GM18517 (cell line): ENCODE data around the gene KREMEN1.

Experiments used
- ATAC-seq: cut with Tn5 transposase; IDR thresholded peaks from one replicate; pipeline ENCODE4 v1.9.1; 2021; ENCODE audit warnings: mild to moderate bottlenecking, moderate library complexity; ENCODE audit not compliant: unreplicated experiment

KREMEN1 gene

GRCh38 chr22:29126670-29127395, 54.0 kb downstream of the KREMEN1 start:
- ATAC-seq: no peak

DNA sequence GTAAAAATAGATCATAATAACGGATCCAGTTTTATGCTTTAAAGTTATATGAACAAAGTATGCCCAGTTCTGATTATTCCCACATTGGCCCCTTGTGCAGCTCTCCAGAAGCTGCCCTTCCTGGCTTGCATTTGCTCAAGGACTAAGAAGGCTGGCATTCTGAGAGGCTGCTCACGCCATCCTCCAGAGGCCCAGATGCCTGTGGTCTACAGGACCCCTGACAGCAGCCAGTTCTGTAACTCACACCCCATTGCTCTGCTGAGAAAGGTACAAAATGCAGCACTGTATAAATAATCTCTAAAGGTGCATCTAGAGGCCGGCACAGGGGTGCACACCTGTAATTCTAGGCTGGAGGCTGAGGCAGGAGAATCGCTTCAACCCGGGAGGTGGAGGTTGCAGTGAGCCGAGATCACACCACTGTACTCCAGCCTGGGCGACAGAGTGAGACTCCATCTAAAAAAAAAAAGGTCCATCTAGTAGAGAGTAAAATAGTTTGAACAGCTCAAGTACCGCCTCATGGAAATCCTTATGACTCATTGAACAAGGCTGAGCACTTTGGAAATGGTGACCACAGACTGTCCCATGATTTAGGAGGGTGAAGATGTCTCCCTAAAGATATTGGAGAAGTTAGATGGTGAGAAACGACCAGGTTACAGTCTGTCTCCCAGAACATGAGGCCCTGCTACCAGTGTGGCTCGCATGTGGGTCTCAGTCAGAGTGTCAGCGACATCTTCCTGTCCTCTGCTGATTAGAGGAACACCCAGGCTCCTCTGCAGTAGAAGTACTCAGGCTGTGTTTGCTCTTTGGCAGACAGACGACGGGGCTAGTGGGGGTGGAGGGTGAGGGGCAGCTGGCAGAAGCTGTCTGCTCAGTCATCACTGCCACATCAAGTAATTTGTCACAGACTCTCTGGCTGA, 56.3 kb downstream of the KREMEN1 start:
- no peak for ATAC-seq

DNA sequence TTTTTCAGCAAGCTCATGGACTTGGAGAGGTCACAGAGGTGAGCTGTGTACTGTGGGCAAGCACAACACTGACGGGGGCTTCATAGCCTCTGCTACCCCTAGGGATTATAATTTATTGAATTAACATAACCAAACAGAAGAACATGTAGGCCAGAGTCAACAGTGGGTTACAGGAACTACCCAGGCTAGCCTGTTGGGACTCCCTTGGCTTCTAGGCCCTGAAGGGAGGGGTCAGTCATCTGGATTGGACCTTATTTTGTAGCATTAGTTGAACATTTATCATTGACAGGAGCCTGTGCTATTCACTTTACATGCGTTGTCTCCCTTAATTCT, 56.9 kb downstream of the KREMEN1 start:
- ATAC-seq: no peak

- no peak for ATAC-seq
Observed at GRCh38 chr22:29130476-29130875, 57.6 kb downstream of the KREMEN1 start.

DNA sequence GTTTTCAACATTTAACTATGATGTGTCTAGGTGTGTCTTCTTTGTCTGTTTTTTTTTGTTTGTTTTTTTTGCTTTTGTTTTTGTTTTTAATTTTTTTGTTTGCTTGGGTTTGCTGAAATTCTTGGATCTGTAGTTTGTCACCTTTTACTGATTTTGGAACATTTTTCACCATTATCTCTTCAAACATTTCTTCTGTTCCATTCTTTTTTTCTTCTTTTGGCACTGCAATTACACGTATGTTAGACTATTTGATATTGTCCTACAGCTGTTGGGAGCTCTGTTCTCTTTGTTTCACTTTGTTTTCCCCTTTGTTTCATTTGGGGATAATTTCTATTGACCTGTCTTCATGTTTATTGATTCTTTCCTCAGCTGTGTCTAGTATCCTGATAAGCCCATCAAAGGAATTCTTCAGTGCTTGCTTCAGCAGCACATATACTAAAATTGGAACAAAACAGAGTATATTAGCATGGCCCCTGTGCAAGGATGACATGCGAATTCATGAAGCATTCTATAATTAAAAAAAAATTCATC, 60.8 kb downstream of the KREMEN1 start:
- ATAC-seq: no peak

DNA sequence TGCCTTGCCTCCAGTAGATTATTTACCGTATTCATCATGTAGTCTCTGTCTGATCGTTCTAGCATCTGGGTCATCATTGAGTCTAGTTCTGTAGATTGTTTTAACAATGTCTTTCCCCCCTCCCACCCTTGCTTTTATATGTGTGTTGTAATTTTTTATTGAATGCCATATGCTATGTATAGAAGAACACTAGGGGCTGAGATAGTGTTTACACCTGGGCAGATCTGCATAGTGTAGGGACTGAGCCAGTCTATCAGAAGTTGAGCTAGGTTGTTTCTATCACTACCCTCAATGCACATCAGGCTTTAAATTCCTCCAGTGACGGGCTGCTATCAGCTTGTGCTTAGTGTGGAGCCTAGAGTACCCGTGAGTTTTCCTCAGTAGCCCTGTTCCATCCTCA, 61.6 kb downstream of the KREMEN1 start:
- ATAC-seq: no peak

DNA sequence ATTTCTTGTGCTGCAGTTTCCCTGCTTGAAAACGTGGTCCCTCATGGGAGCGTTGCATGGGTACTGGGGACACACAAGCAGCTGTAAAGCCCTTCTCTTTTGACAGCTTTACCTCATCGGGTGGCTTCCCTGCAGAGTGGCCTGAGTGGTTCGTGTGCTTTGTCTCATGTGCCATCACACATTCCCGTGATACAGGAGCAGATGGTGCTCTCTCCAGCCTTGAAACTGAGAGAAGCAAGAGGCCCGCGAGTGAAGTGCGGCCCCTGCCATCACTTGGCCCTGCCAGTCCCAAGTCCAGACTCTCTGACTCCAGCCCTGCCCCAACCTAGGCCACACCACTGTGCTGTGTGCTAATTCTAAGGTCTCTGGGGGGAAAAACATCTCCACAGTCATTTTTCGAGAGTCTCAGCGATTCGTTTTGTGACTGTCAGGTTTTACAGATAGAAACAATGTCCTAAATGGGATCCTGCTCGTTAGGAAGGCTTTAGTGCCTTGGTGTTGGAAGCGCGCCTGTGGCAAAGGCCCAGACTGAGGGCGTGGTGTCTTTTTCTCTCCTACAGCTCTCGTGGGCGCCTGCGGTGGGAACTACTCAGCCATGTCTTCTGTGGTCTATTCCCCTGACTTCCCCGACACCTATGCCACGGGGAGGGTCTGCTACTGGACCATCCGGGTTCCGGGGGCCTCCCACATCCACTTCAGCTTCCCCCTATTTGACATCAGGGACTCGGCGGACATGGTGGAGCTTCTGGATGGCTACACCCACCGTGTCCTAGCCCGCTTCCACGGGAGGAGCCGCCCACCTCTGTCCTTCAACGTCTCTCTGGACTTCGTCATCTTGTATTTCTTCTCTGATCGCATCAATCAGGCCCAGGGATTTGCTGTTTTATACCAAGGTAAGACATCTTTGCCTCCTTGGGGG, 64.2 kb downstream of the KREMEN1 start:
- ATAC-seq: no peak

DNA sequence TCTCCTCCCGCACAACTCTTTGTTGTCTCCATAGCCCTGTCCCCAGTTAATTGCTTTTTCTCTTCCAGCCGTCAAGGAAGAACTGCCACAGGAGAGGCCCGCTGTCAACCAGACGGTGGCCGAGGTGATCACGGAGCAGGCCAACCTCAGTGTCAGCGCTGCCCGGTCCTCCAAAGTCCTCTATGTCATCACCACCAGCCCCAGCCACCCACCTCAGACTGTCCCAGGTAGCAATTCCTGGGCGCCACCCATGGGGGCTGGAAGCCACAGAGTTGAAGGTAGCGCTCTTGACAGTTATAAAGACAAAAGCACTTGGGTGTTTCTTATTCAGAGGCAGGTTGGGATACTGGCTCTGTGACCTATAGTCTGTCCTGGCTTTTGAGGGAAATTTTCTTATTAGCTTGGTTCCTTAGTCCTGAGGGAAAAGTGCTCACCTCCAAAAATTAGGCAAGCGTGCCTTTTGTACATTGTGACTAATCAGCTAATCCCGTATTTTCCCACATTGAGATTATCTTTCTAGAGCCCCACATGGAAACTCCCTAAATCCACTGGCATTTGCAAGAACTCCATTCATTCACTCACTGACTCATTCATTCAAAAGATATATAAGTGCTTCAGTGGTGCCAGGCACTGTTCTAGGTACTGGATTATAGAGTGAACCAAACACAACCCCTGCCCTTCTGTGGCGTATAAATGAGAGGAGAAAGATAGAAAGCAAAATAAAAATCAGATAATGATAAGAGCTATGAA, 65.9 kb downstream of the KREMEN1 start:
- ATAC-seq: no peak

- no peak for ATAC-seq
Observed at GRCh38 chr22:29139965-29140782, 67.3 kb downstream of the KREMEN1 start.

DNA sequence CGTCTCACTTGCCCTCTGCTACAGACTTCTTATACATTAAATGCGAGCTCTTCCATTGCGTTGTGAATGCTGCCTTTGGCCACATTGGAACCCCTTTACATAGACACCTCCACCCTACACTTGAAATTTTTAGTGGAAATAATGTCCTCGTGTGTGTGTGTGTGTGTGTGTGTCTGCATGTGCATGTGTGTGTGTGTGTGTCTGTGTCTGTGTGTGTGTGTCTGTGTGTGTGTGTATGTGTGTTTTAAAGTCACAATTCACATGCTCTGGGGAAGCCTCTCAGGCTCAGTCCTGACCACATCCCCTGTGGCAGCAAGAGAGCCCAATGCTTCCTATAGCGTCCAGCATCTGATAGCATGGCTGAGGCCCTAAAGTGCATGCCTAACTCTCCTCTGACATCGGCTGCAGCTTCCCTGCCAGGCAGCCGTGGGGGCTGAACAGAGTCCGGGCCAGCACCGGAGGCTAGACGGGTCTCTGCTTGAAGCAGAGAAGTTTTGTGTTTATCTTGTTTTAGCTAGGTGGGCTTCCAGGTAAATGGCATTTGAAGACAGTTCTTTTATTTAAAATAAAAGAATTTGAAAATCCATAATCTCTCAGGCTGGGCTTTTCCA, 68.3 kb downstream of the KREMEN1 start:
- no peak for ATAC-seq

DNA sequence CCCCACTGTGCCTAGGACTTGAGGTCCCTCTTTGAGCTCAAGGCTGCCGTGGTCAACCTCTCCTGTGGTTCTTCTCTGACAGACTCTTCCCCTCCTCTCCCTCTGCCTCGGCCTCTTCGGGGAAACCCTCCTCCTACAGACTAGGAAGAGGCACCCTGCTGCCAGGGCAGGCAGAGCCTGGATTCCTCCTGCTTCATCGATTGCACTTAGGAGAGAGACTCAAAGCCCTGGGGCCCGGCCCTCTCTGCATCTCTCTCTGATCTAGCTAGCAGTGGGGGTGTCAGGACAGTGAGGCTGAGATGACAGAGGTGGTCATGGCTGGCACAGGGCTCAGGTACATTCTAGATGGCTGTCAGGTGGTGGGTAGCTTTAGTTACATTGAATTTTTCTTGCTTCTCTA, 69.3 kb downstream of the KREMEN1 start:
- ATAC-seq: no peak

DNA sequence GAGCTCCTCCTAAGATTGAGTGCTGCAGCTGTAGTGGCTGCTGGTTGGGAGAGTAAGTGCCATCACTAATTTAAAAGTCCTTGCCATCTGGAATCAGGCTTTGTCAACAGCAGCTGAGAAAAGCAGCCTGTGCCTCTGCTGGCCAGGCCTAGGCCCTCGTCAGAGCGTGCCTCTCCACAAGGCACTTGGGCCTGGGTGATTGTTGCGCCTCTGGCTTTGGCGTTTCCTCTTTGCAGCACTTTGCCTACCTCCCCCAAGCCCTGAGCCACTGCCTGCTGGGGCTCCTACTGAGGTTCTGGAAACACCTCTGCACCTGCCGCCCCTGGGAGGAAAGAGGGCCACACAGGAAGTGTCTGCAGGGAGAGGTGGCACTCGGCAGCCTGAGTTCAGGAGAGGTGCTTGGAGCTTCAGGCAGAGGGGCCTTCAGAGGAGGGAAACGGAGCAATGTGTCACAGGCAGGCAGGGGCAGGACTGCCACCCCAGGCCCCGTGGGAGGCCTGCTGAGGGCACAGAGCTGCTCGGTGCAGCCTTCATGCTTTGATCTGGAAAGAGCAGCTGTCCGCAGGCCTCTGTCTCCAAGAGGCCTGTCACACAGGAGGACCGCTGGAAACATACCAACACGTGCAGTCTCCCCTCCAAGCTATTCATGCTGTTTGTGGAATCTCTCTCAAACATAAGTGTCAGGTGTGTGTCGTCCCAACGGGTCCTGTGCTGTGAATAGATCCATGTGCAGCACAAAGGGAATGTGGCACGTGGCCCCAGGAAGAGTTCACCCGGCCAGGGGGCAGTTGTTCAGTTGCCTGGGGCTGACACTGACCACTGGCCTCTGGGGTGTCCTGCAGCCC, 71.3 kb downstream of the KREMEN1 start:
- ATAC-seq: no peak

GRCh38 chr22:29144786-29145160, 71.9 kb downstream of the KREMEN1 start:
- ATAC-seq: no peak

DNA sequence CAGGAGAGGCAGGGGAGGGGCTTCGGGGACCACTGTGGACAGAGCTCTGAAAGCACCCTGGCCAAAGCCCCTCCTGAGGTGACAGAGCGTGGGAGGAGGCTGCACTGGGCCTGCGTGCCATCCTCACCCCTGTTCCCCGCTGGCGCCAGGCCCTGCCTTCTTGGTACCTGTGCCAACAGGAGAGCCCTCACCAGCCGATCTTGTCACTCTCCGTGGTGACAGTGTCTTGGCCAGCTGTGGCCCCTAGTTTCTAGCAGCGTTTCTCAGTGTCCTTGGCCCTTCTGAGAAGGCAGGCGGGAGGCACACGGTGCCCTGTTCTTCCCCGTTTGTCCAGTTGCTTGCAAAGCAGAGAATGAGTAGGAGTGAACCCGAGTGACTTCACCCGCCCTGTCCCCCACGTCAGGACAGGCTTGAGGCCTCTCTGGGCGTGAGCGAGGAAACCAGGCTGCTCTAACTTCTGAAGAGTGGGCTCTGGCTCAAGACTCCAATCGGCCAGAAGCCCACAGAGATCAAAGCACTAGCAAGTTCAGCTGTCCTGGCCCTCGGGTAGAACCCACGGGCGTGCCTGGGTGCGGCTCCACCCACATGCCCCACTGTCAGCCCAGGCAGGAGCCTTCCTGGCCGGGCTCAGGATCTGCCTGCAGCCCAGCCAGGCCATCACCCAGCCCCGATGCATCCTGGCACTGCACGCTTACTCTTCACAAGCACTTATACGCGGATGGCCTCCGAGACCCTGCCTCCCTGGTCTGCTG, 72.7 kb downstream of the KREMEN1 start:
- no peak for ATAC-seq

DNA sequence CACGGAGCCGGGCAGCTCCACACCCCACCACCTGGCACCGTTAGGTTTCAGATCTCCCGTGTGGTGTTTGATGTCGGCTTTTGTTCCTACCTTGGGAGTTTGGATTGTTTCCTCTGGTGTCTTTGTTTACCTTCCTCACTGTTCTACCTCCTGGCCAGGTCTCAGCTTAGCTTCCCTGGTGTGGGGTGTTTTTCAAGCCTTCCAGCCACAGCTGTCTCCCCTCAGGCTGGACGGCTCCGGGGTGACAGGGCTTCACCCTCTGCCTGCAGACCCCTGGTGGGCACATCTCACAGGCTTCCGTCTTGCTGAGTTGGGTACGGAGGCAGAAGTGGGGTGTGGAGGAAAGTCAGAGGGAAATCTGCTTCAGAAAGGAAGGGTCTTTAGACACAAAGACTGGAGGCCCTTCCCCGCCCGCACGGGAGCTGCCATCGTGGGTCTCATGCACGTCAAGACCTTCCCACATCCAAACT, 73.3 kb downstream of the KREMEN1 start:
- ATAC-seq: no peak

- ATAC-seq: no peak
Observed at GRCh38 chr22:29146771-29147170, 73.9 kb downstream of the KREMEN1 start.

DNA sequence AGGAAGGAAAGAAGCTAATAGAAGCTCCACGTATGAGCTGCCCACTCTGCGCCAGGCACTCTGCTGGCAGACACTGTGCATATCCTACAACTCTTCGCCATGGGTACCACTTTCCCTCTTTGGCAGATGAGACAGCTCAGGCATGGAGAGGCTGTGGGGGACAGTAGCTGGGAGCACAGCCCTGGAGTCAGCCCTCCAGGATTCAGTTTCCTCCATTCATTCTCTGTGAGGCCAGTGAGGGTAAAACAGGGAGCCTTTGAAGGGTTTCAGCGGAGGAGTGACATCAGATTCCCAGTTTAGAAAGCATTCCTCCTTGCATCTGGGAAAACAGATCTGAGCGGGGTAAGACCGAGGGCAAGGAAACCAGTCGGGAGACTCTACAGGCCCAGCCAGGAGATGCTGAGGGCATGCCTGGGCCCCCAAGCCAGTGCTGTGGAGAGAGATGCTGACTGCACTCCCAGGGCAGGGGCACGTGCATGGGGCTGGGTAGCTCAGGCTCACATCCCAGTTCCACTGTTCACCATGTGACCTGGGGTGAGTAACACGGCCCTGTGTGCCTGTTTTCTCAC, 74.6 kb downstream of the KREMEN1 start:
- ATAC-seq: no peak
